SK-N-SH (cell line): ENCODE results near the gene PRRT2. TPM values are rescaled to one million over a fixed set of nuclear protein-coding genes. Genes with fewer than 3 reads are reported as not detected.

ENCODE experiments used
- CTCF ChIA-PET: fragments of 300-600, 350-600 bp; formaldehyde crosslinking; extraction: SDS; loops from one replicate; lab custom pipeline; 2021; lab: Yijun Ruan, JAX
- POLR2A ChIA-PET: fragments of 350-600 bp; sonication (Branson Sonifier 250); formaldehyde crosslinking; extraction: SDS; loops from one replicate; lab custom pipeline; 2020; ENCODE audit warnings: antibody characterized with exemption, inconsistent platforms; lab: Yijun Ruan, JAX
- DNase-seq: peaks from one replicate; pipeline ENCODE4 v3.0.0; 2012
- H2AFZ ChIP-seq: fragments of 200-600 bp; sonication (generic); 2 replicates; pipeline ENCODE4 v1.8.1; 2016; ENCODE audit warnings: antibody characterized with exemption, mild to moderate bottlenecking, low read depth
- H3F3A ChIP-seq: fragments of 200-600 bp; sonication (generic); replicated peaks from 2 replicates; pipeline ENCODE3; 2016; ENCODE audit warnings: antibody characterized with exemption, mild to moderate bottlenecking; ENCODE audit not compliant: insufficient read depth
- H3K27ac ChIP-seq, 2 experiments: fragments of 200-500 bp in 1 of 2; fragments of 200-600 bp in 1 of 2; sonication (Bioruptor generic) in 1 of 2; sonication (generic), shearing (Covaris generic) in 1 of 2; 2 replicates each; pipeline versions ENCODE4 v1.5.1 to v1.6.1; 2014 to 2016; ENCODE audit warnings: low read depth in 2 of 2, inconsistent platforms in 1 of 2, low read length in 1 of 2, mild to moderate bottlenecking in 1 of 2, mixed read lengths in 1 of 2
- H3K27me3 ChIP-seq: fragments of 200-600 bp; sonication (generic), shearing (Covaris generic); 2 replicates; pipeline ENCODE4 v1.6.1; 2016; ENCODE audit warnings: mixed run types; ENCODE audit not compliant: insufficient read depth
- H3K36me3 ChIP-seq, 2 experiments: fragments of 200-500 bp in 1 of 2; fragments of 200-600 bp in 1 of 2; sonication (Bioruptor generic) in 1 of 2; sonication (generic) in 1 of 2; replicated peaks in 1 of 2; 2 replicates each; pipeline versions ENCODE3 to v1.5.1; 2014 to 2016; ENCODE audit warnings: low read length in 1 of 2, mild to moderate bottlenecking in 1 of 2; ENCODE audit not compliant: insufficient read depth in 2 of 2, control insufficient read depth in 1 of 2
- H3K4me1 ChIP-seq, 2 experiments: fragments of 200-500 bp in 1 of 2; fragments of 200-600 bp in 1 of 2; sonication (Bioruptor generic) in 1 of 2; sonication (generic), shearing (Covaris generic) in 1 of 2; 2 replicates each; pipeline versions ENCODE4 v1.5.1 to v1.6.1; 2014 to 2016; ENCODE audit warnings: low read depth in 1 of 2, low read length in 1 of 2, mixed run types in 1 of 2; ENCODE audit not compliant: insufficient read depth in 2 of 2, control insufficient read depth in 1 of 2
- H3K4me2 ChIP-seq: fragments of 200-600 bp; sonication (generic), shearing (Covaris generic); 2 replicates; pipeline ENCODE4 v1.6.1; 2017; ENCODE audit warnings: mixed run types
- H3K4me3 ChIP-seq, 2 experiments: fragments of 200-500 bp in 1 of 2; fragments of 200-600 bp in 1 of 2; sonication (Bioruptor generic) in 1 of 2; sonication (generic), shearing (Covaris generic) in 1 of 2; 2 replicates each; pipeline versions ENCODE4 v1.5.1 to v1.8.1; 2014 to 2016; ENCODE audit warnings: low read depth in 2 of 2, inconsistent platforms in 1 of 2, low read length in 1 of 2, mild to moderate bottlenecking in 1 of 2, mixed read lengths in 1 of 2, moderate library complexity in 1 of 2
- H3K79me2 ChIP-seq: fragments of 200-600 bp; sonication (generic); 2 replicates; pipeline ENCODE4 v1.8.1; 2017; ENCODE audit warnings: mild to moderate bottlenecking; ENCODE audit not compliant: insufficient read depth
- H3K9ac ChIP-seq: fragments of 200-600 bp; sonication (generic); 2 replicates; pipeline ENCODE4 v1.6.1; 2017; ENCODE audit warnings: mixed run types
- H3K9me2 ChIP-seq: fragments of 200-600 bp; sonication (generic); 2 replicates; pipeline ENCODE4 v1.6.1; 2017; ENCODE audit warnings: mixed run types
- H3K9me3 ChIP-seq: fragments of 200-600 bp; sonication (generic); 2 replicates; pipeline ENCODE4 v1.6.1; 2017; ENCODE audit warnings: mixed run types, mild to moderate bottlenecking, moderate library complexity
- H4K20me1 ChIP-seq: fragments of 200-600 bp; sonication (generic); 2 replicates; pipeline ENCODE4 v1.6.1; 2017; ENCODE audit warnings: mild to moderate bottlenecking, mixed run types; ENCODE audit not compliant: insufficient read depth
- CHD2 ChIP-seq: fragments of 150-350 bp; IDR thresholded peaks from 2 replicates; pipeline ENCODE4 v1.6.1; 2018; ENCODE audit warnings: low read length; ENCODE audit not compliant: partially characterized antibody
- EP300 ChIP-seq, 2 experiments: IDR thresholded peaks; 2 replicates each; pipeline versions ENCODE4 v1.4.0 to v1.6.1; 2012; ENCODE audit warnings: borderline replicate concordance in 1 of 2, low read depth in 1 of 2, low read length in 1 of 2
- FOXJ3 ChIP-seq: sonication (generic); formaldehyde crosslinking; IDR thresholded peaks from 2 replicates; pipeline ENCODE4 v1.5.1; 2020; ENCODE audit warnings: mild to moderate bottlenecking, missing genetic modification reagents
- GATA2 ChIP-seq: sonication (generic); formaldehyde crosslinking; IDR thresholded peaks from 2 replicates; pipeline ENCODE4 v1.5.0; 2020; ENCODE audit warnings: mild to moderate bottlenecking, missing genetic modification reagents
- IRF3 ChIP-seq: fragments of 150-350 bp; IDR thresholded peaks from 2 replicates; pipeline ENCODE4 v1.6.1; 2016; ENCODE audit warnings: mild to moderate bottlenecking, low read depth, low read length
- JUND ChIP-seq: IDR thresholded peaks from 2 replicates; pipeline ENCODE4 v1.4.0; 2012
- MEF2A ChIP-seq: IDR thresholded peaks from 2 replicates; pipeline ENCODE4 v1.4.0; 2012; ENCODE audit warnings: low read depth, borderline replicate concordance
- NRF1 ChIP-seq: IDR thresholded peaks from 2 replicates; pipeline ENCODE4 v1.6.1; 2012; ENCODE audit warnings: low read depth, mild to moderate bottlenecking, low read length
- POLR2AphosphoS5 ChIP-seq: IDR thresholded peaks from 2 replicates; pipeline ENCODE4 v1.6.1; 2012; ENCODE audit warnings: low read depth, low read length
- RAD21 ChIP-seq: IDR thresholded peaks from 2 replicates; pipeline ENCODE4 v1.6.1; 2012; ENCODE audit warnings: mild to moderate bottlenecking, low read length
- REST ChIP-seq: IDR thresholded peaks from 2 replicates; pipeline ENCODE4 v1.6.1; 2012; ENCODE audit warnings: mild to moderate bottlenecking, low read depth, low read length, moderate library complexity
- SIN3A ChIP-seq: IDR thresholded peaks from 2 replicates; pipeline ENCODE4 v1.6.1; 2012; ENCODE audit warnings: low read depth, mild to moderate bottlenecking, low read length, moderate library complexity, borderline replicate concordance
- WGBS: methylation state at CpG from one replicate; pipeline ENCODE4 v1.1.6; 2017; ENCODE audit warnings: low lambda C conversion rate; 5-methylcytosine and 5-hydroxymethylcytosine counted together
- polyA plus RNA-seq, 3 experiments: library from polyadenylated mRNA; depleted of rRNA; stranded (reverse); fragments of >200 nt; gene quantifications; 2 replicates each; pipeline ENCODE4 v1.2.3, GENCODE V29; 2012
- TF ChIP-seq, protein P1 (sequence below): IDR thresholded peaks from 2 replicates; pipeline ENCODE4 v1.4.0; 2012; ENCODE audit warnings: low read depth
- TF ChIP-seq, protein P2 (sequence below): IDR thresholded peaks from 2 replicates; pipeline ENCODE4; 2012

PRRT2 gene
- polyA plus RNA-seq, 1 of the 3 experiments (the other 2 are of a cell fraction): 28.1 TPM

GRCh38 chr16:29826342-29826695 is 14.3 kb downstream of the PRRT2 start:
- H3K27ac ChIP-seq: peak overlapping the region in 1 of 2 experiments; percentile 97; a peak in 2 of 4 replicates
- H2AFZ ChIP-seq: no peak overlapping the region
- CTCF ChIA-PET: interaction anchor here (0.6 to 14.0 kb wide), 4 partner anchors 9 to 183 kb away, joined by 3 to 129 read pairs (median 6); no protein-coding TSS in a partner anchor
- H3K4me2 ChIP-seq: peak overlapping the region; percentile 90
- peak overlapping the region in 1 of 2 experiments; percentile 20; a peak in 1 of 4 replicates for H3K4me3 ChIP-seq
- H3K27me3 ChIP-seq: no peaks in the 10 kb centered on the region
- H3F3A ChIP-seq: peaks cover 41% of the 10 kb centered on the region
- H3K36me3 ChIP-seq: peaks cover 0 to 8% of the 10 kb centered on the region in 2 experiments
- WGBS: 96% methylated on average over 8 of the region's 8 CpGs
- H3K9me3 ChIP-seq: no peaks in the 10 kb centered on the region
- peak overlapping the region; percentile 78; the same call in 1 of the 2 replicates for H3K9ac ChIP-seq
- peaks cover 85% of the 10 kb centered on the region for H3K79me2 ChIP-seq
- no peaks in the 10 kb centered on the region for H4K20me1 ChIP-seq
- no peak for TF ChIP-seq RAD21
- TF ChIP-seq, protein P1, sequence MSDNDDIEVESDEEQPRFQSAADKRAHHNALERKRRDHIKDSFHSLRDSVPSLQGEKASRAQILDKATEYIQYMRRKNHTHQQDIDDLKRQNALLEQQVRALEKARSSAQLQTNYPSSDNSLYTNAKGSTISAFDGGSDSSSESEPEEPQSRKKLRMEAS: no peak
- TF ChIP-seq GATA2 (CRISPR knock-in tag): no peak
- TF ChIP-seq, all 33 proteins: peak for 0
- peaks cover 14 to 37% of the 10 kb centered on the region in 2 experiments; a peak in 3 of 4 replicates for H3K4me1 ChIP-seq
- no peak for DNase-seq
- H3K9me2 ChIP-seq: no peaks in the 10 kb centered on the region
- POLR2A ChIA-PET: no interaction called here

DNA sequence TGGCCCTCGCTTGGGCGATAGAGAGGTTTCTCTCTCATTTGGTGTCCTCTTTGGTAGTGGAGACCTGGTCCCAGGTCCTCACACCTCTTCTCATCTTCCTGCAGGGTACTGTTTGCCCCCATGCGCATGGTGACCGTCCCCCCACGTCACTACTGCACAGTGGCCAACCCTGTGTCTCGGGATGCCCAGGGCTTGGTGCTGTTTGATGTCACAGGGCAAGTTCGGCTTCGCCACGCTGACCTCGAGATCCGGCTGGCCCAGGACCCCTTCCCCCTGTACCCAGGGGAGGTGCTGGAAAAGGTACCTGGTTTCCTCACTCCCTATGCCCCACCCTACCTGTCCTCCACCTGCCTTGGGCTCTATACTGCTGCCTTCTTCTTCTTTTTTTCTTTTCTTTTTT is 18.8 kb downstream of the PRRT2 start:
- peaks cover 8 to 17% of the 10 kb centered on the region in 2 experiments for H3K36me3 ChIP-seq
- peaks cover 53% of the 10 kb centered on the region for H3K79me2 ChIP-seq

More for the DNA sequence above, 18.8 kb downstream of the PRRT2 start:
- DNase-seq: no peak
- POLR2A ChIA-PET: no interaction called here
- TF ChIP-seq EP300 (IDR thresholded peaks at IDR 0.05; ENCODE audit: borderline replicate concordance in 1 of 2, low read depth in 1 of 2, low read length in 1 of 2) (no peak), FOXJ3 (no peak), MEF2A (no peak), SIN3A (no peak), NRF1 (no peak), CHD2 (no peak), POLR2AphosphoS5 (no peak), GATA2 (CRISPR knock-in tag) (no peak), IRF3 (no peak), JUND (no peak), REST (no peak)
- TF ChIP-seq, protein P2, sequence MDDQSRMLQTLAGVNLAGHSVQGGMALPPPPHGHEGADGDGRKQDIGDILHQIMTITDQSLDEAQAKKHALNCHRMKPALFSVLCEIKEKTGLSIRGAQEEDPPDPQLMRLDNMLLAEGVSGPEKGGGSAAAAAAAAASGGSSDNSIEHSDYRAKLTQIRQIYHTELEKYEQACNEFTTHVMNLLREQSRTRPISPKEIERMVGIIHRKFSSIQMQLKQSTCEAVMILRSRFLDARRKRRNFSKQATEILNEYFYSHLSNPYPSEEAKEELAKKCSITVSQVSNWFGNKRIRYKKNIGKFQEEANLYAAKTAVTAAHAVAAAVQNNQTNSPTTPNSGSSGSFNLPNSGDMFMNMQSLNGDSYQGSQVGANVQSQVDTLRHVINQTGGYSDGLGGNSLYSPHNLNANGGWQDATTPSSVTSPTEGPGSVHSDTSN: no peak
- Histone ChIP-seq H3K4me2 (no peak overlapping the region), H3K9me2 (no peaks in the 10 kb centered on the region), H3K9ac (no peak overlapping the region), H3K27ac (no peak overlapping the region), H2AFZ (no peak overlapping the region), H3K9me3 (no peaks in the 10 kb centered on the region), H3K27me3 (no peaks in the 10 kb centered on the region), H3F3A (no peaks in the 10 kb centered on the region), H3K4me1 (peaks cover 0 to 5% of the 10 kb centered on the region in 2 experiments; a peak in 3 of 4 replicates), H4K20me1 (no peaks in the 10 kb centered on the region), H3K4me3 (no peak overlapping the region)
- CTCF ChIA-PET: no interaction called here
- 91% methylated on average over 5 of the region's 11 CpGs for WGBS
